ENCODE measurements around the gene TTC7B. TPM values are rescaled to one million over a fixed set of nuclear protein-coding genes. Genes with fewer than 3 reads are reported as not detected.

TTC7B gene
- polyA plus RNA-seq, 1 donor (not counting 4 experiments of a cell fraction or from before 2014, with no cell fraction given): 21.4 TPM

- Histone ChIP-seq H3K4me1 (ENCODE audit: control insufficient read depth, extremely low read depth, insufficient read depth, low read length) (no peaks in the 10 kb centered on the region), H4K20me1 (ENCODE audit: control insufficient read depth, extremely low read depth, insufficient read depth, low read length) (no peaks in the 10 kb centered on the region), H3K9ac (ENCODE audit: control insufficient read depth, extremely low read depth, insufficient read depth, low read length) (no peak overlapping the region), H3K79me2 (ENCODE audit: control insufficient read depth, insufficient read depth, low read length) (no peaks in the 10 kb centered on the region), H3K4me3 (ENCODE audit: control insufficient read depth in 2 of 3, extremely low read depth in 1 of 3, insufficient read depth in 2 of 3, low read depth in 1 of 3, low read length in 3 of 3) (no peak overlapping the region), H3K27me3 (ENCODE audit: control insufficient read depth, extremely low read depth, insufficient read depth, low read length) (no peaks in the 10 kb centered on the region), H3K36me3 (ENCODE audit: control insufficient read depth in 2 of 2, extremely low read depth in 1 of 2, insufficient read depth in 2 of 2, low read length in 2 of 2) (no peaks in the 10 kb centered on the region), H3K27ac (ENCODE audit: control insufficient read depth, insufficient read depth, low read length) (no peak overlapping the region), H2AFZ (ENCODE audit: control insufficient read depth, low read length) (no peak overlapping the region), H3K9me3 (ENCODE audit: control insufficient read depth, low read depth, low read length) (no peaks in the 10 kb centered on the region), H3K4me2 (ENCODE audit: control insufficient read depth, extremely low read depth, insufficient read depth, low read depth, low read length) (no peak overlapping the region), H3K9me1 (ENCODE audit: control insufficient read depth, extremely low read depth, insufficient read depth, low read length) (no peaks in the 10 kb centered on the region)
- FAIRE-seq (no peak), DNase-seq (ENCODE audit: low read depth, low spot score) (no peak)
- dilution Hi-C loops (cut with MboI; ENCODE audit: extremely low pct_ligation_motif_present, low sequenced_read_pairs): no loop called here
- TF ChIP-seq CTCF (optimal IDR thresholded peaks at IDR 0.05 in 1 of 3, IDR thresholded peaks at IDR 0.05 in 1 of 3, conservative IDR thresholded peaks at IDR 0.05 in 1 of 3; ENCODE audit: extremely low read depth in 1 of 3, insufficient read depth in 2 of 3, low read length in 3 of 3) (no peak), EZH2 (IDR thresholded peaks at IDR 0.05; ENCODE audit: low read length) (no peak)
Measured at GRCh38 chr14:90717916-90718315, 98.3 kb downstream of the TTC7B start.

DNA sequence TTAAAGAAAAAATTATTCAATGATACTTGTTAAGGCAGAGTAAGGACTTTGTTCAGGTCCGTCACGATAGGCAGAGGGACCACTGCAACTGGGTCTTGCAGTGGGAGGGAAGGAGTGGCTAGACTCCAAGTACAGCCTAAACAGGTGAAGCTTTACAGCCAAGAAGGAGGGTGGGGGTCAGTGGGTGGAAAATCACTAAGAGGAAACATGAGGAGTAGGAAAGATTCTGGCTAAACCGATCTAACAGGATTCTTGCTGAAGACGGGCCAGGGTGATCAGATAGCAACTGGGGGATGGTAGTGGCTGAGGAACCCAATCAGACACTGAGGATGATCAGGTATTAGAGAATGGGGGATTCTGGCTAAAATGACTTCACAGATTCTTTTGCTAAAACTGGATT is 100.2 kb downstream of the TTC7B start:
- TF ChIP-seq CTCF (optimal IDR thresholded peaks at IDR 0.05 in 1 of 3, IDR thresholded peaks at IDR 0.05 in 1 of 3, conservative IDR thresholded peaks at IDR 0.05 in 1 of 3; ENCODE audit: extremely low read depth in 1 of 3, insufficient read depth in 2 of 3, low read length in 3 of 3): no peak
- TF ChIP-seq EZH2 (IDR thresholded peaks at IDR 0.05; ENCODE audit: low read length): no peak

More for the DNA sequence above, 100.2 kb downstream of the TTC7B start:
- H3K36me3 ChIP-seq (ENCODE audit: control insufficient read depth in 2 of 2, extremely low read depth in 1 of 2, insufficient read depth in 2 of 2, low read length in 2 of 2): no peaks in the 10 kb centered on the region
- H3K4me2 ChIP-seq (ENCODE audit: control insufficient read depth, extremely low read depth, insufficient read depth, low read depth, low read length): no peak overlapping the region
- no peak overlapping the region for H3K4me3 ChIP-seq (ENCODE audit: control insufficient read depth in 2 of 3, extremely low read depth in 1 of 3, insufficient read depth in 2 of 3, low read depth in 1 of 3, low read length in 3 of 3)
- H3K27ac ChIP-seq (ENCODE audit: control insufficient read depth, insufficient read depth, low read length): no peak overlapping the region
- no peaks in the 10 kb centered on the region for H3K27me3 ChIP-seq (ENCODE audit: control insufficient read depth, extremely low read depth, insufficient read depth, low read length)
- H3K4me1 ChIP-seq (ENCODE audit: control insufficient read depth, extremely low read depth, insufficient read depth, low read length): no peaks in the 10 kb centered on the region
- no peak overlapping the region for H2AFZ ChIP-seq (ENCODE audit: control insufficient read depth, low read length)
- DNase-seq (ENCODE audit: low read depth, low spot score) (no peak), FAIRE-seq (no peak)
- dilution Hi-C loops (cut with MboI; ENCODE audit: extremely low pct_ligation_motif_present, low sequenced_read_pairs): no loop called here
- H3K9me1 ChIP-seq (ENCODE audit: control insufficient read depth, extremely low read depth, insufficient read depth, low read length): no peaks in the 10 kb centered on the region
- H3K9ac ChIP-seq (ENCODE audit: control insufficient read depth, extremely low read depth, insufficient read depth, low read length): no peak overlapping the region
- H3K79me2 ChIP-seq (ENCODE audit: control insufficient read depth, insufficient read depth, low read length): no peaks in the 10 kb centered on the region
- H3K9me3 ChIP-seq (ENCODE audit: control insufficient read depth, low read depth, low read length): no peaks in the 10 kb centered on the region
- H4K20me1 ChIP-seq (ENCODE audit: control insufficient read depth, extremely low read depth, insufficient read depth, low read length): no peaks in the 10 kb centered on the region

Measured in keratinocyte (primary cell).